GM21360 (cell line): ENCODE results near the gene BIRC3.

Experiments used
- ATAC-seq: cut with Tn5 transposase; IDR thresholded peaks from one replicate; pipeline ENCODE4 v1.9.1; 2021; ENCODE audit warnings: mild to moderate bottlenecking, moderate library complexity; ENCODE audit not compliant: unreplicated experiment

Gene BIRC3

DNA sequence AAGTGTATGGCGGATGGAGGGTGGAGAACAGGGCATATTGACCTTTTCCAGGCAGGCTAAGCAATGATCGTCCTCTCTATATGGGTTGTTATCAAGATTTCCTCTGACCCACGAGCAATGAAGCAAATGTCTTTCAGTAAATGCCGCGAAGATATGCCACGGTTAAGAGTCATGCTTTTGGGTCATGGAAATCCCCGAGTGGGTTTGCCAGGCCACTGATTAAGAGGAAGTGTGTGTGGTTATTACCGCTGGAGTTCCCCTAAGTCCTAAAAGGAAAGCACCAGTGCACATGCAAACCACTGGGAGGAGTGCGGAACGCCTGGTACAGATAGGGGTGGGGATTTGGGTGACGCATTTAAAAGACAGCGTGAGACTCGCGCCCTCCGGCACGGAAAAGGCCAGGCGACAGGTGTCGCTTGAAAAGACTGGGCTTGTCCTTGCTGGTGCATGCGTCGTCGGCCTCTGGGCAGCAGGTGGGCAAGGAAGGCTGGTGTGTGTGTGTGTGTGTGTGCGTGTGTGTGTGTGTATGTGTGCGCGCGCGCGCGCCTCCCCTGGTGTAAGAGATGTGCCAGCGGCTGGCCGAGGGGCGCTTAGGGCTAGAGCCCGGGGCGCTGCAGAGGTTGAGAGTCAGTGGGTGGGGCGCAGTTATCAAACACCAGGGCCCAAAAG lies at the start of gene BIRC3:
Gene BIRC3, plus strand, starts transcription at position 386 of the 669 bp plus-strand sequence. CDS start 7,026 bp downstream, outside the sequence.
- ATAC-seq: peak; percentile 83

DNA sequence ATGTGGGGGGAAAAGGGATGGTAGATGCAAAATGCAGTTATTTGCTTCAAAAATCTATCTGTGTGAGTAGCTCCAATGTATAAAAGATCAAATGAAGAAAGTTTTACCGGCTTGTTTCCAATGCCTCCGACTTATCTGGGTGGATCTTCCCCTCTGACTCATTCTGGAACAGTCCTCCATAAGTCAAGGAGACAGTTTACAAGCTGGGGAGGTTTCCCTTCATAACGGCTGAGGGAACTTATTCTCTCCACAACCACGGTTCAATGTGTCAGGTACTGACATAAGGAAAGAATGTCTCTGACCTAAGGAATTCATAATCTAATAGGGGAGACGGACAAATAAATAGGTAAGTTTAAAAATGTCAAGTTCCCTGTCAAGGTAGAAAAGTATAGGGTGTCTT lies 49.7 kb upstream of the BIRC3 start:
- no peak for ATAC-seq

DNA sequence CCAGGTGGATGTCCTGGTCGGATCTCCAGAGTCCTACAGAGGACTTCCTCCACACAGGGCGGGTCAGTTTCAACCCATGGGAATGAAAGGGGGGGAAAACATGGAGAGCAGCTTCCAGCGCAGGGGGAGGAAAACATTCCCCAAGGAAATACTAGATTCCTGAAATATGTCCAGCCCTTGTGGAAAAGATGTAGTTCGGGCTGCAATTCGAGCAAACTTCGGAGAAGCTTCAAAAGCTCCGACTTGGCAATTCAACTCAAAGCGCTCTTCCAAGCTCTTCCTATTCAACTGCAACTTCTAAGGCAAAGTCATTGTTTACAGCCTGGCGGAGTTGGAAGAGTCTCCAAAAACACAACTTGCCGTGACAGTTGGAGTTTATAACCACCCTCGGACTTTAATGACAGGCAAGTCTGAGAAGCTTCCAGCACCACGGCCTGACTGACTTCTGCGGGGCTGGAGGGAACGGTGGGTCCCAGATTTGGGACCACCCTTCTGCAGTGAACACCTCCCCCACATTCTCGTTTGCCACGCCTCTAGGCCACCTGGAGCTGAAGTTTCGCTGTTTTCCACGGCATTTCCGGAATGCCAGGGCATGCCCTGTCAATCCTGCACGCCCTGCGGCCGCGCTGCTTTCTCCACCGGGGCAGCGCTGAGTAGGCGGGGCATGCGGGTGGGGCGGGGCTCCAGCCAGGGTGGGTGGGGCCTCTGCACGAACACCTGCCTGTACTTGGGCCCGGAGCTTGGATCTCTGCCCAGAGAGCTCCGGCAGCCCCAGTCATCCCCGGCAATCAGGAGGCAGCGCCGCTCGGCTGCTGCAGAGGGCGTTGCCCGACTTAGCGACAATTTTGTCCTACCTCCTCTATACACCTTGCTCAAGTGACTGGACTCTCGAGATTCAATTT lies 49.0 kb upstream of the BIRC3 start:
- peak; percentile 99 for ATAC-seq

DNA sequence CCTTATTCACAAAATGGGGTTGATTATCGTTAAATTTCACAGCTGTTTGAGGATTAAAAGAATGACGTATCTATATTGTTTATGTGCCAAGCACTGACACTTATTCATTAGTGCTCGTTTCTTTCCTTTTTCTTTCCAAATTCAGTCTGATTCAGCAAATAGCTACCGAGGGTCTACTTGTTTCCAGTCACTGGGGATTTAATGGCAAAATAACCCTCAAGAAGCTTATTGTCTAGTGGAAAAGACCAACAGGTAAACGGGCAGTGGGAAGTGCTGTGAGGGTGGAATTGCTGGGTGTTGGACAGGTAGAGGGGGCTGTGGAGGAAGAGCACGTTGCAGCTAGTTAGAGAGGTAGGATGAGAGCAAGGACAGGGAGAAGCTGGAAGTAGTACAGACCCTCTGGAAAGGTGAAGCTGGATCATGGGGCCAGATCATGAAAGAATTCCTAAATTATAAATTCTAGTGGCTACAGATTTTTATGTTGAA lies 48.3 kb upstream of the BIRC3 start:
- ATAC-seq: no peak

DNA sequence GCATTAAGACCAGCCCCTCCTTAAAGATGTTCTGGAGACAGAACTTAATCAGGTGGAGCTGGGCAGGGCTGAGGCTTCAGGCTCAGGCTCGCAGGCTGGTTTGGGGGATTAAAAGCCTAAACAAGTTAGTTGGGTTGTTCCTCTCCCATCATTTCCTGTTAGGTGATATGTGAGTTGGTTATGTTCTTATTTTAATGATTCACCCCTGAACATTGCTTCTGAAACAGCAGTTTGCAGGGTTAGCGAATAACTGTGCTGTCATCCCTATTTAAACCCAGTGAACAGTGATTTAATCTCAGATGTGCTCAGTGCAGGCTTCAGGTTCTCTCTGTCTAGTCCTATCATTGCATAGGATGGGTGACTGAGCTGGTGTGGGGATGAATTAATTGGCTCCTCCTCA lies 47.4 kb upstream of the BIRC3 start:
- ATAC-seq: no peak

DNA sequence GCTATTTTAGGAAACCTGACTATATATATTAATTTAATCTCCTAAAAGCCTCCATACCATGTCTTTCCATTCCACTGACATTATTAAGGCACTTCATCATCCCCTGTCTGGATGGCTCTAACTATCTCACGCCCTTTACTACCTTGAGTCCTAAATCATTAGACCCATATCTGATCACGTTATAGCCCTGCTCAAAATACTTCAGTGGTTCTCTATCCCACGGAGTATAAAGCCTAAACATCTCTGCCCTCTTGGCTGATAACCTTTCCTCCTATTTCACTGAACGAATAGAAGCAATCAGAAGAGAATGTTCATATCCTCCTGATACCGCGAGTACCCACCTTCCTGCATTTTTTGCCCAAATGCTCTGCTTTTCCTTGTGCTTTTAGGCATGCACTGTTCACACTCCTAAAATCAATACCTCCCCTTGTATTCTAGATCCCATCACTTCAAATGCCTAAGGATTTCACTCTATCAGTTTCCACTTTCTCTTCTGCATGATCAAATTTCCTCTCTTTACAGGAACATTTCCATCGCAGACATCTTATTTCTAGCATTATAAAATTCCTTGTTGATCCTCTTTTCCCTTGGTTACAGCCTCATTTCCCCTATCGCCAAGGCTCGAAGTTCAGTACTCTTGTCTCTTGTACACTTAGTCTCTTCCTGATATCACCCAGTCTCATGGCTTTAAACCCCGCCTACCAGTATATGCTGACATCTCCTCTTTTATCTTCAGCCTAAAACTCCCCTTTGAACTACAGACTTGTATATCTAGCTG lies 45.0 kb upstream of the BIRC3 start:
- ATAC-seq: no peak

- no peak for ATAC-seq
Observed at GRCh38 chr11:102274628-102275027, 42.7 kb upstream of the BIRC3 start.

- no peak for ATAC-seq
Observed at GRCh38 chr11:102276362-102276761, 40.9 kb upstream of the BIRC3 start.

- ATAC-seq: no peak
Observed at GRCh38 chr11:102276783-102277182, 40.5 kb upstream of the BIRC3 start.

GRCh38 chr11:102279641-102280170 lies 37.6 kb upstream of the BIRC3 start:
- peak; percentile 91 for ATAC-seq

- ATAC-seq: peak; percentile 40
Observed at GRCh38 chr11:102280245-102280833, 36.9 kb upstream of the BIRC3 start.

GRCh38 chr11:102283116-102283485 lies 34.2 kb upstream of the BIRC3 start:
- no peak for ATAC-seq

DNA sequence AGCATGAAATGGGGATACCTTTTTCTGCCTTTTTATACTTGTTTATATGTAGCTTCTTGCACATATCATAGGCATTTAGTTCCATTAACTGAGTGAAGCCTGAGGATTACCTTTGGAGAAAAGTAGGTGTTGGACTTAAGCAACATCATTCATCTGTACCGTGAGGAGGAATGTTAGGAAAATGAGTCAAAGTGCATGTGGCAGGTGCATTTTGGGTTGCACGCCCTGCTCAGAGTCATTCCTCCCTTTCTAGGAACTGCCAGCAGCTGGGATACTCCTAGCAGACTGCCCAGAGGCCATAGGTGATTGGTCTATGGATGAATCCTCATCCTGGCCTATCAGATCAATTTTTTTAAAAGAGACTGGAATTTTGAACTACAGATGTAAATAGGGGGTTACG lies 33.3 kb upstream of the BIRC3 start:
- ATAC-seq: no peak

DNA sequence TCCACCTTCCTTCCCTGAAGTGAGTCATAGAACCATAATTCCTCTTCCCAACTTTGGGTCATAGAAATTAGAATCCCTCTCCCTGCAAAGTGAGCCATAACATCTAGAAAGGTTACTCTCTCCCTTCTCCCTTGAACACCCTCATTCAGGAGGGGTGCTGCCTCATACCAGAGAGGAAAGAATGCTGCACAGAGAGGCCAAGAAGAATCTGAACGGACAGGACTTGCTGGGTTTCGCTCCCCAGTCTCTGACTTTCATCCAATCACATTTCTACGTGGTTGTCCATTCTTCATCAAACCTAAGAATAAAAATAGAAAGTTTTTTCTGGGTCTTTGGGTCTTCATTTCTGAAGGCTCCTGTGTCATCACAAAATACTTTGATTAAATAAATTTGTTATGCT lies 31.0 kb upstream of the BIRC3 start:
- no peak for ATAC-seq

GRCh38 chr11:102287964-102288724 lies 29.1 kb upstream of the BIRC3 start:
- peak; percentile 87 for ATAC-seq

GRCh38 chr11:102288725-102289083 lies 28.6 kb upstream of the BIRC3 start:
- no peak for ATAC-seq

DNA sequence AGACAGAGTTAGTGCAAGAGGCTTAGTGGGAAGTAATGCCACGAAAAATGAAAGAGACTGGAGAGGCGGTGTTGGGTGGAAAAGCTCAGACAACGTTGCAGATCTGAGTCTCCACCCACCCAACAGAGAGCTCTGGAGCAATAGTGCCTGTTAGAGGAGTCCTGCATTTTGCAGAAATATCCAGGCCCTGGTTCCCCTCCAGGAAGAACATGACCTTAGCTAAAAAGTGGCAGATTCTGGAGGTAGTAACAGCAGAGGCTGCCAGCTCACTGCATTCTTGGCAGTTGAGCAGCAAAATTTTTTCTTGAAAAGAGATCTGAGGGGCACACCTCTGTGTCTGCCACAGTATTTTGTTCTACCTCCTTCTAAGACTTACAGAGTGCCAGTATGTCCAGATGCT lies 27.7 kb upstream of the BIRC3 start:
- ATAC-seq: no peak

DNA sequence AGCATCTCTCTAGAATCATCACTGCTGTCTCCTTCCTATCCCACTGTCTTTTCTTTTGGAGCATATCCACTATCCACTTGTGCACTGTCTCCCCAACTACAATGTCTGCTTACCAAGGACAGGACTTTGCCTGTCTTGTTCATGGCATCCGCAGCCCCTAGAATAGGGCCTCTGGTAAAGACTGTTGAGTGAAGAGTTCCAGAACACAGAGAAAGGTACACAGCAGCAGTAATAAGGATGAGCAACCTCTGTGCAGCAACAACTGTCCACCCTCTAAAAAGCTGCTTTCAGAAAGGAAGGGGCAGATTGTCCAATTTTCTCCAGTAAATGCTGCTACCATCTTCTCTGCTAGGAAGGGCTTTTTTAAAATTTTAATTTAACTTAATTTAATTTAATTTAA lies 25.5 kb upstream of the BIRC3 start:
- no peak for ATAC-seq

DNA sequence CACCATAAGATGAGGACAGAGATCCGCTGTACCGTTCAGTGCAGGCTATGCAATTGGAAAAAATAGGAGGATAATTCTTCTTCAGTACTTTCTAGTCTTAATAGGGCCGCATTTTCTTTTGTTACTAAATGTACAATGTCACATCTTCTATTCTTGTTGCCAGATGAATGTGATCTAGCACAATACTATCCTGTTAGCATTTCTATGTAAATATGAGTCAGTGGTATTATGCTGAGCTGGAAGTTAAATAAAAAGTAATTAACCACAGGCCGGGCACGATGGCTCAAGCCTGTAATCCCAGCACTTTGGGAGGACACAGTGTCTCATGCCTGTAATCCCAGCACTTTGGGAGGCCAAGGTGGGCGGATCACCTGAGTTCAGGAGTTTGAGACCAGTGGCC lies 24.4 kb upstream of the BIRC3 start:
- no peak for ATAC-seq
